ENCODE results near the gene SPATA32. TPM values are rescaled to one million over a fixed set of nuclear protein-coding genes. Genes with fewer than 3 reads are reported as not detected.

Gene SPATA32
- total RNA-seq, 2 experiments from 2014 or later = 0.12 TPM; not detected in 1

- POLR2A ChIA-PET = interaction anchor here (1.2 kb wide), 1 partner anchor 32 kb away, joined by 3 read pairs; no protein-coding TSS in a partner anchor
- H3K36me3 Mint-ChIP-seq = peaks cover 44% of the 10 kb centered on the region
- H3K27ac Mint-ChIP-seq = peak overlapping the region; percentile 85
- H3K4me3 Mint-ChIP-seq = no peak overlapping the region
- no peaks in the 10 kb centered on the region for H3K27me3 Mint-ChIP-seq
- CTCF ChIA-PET = interaction anchor here (0.6 to 3.3 kb wide), 12 partner anchors 10 to 148 kb away, joined by 3 to 14 read pairs (median 4); partner anchors contain the start of genes ACBD4 and MAP3K14
- intact Hi-C loops (cut with micrococcal nuclease) = no loop called here
- H3K4me1 Mint-ChIP-seq (ENCODE audit: low read depth) = peaks cover 4% of the 10 kb centered on the region
- no peak for DNase-seq
- no peaks in the 10 kb centered on the region for H3K9me3 Mint-ChIP-seq
Measured at GRCh38 chr17:45283711-45284110, 21.8 kb upstream of the SPATA32 start.

GRCh38 chr17:45282683-45283644 is 21.1 kb upstream of the SPATA32 start:
- intact Hi-C loops (cut with micrococcal nuclease) = no loop called here
- no peaks in the 10 kb centered on the region for H3K9me3 Mint-ChIP-seq
- POLR2A ChIA-PET = interaction anchor here (0.7 to 1.2 kb wide), 2 partner anchors 12 to 33 kb away, joined by 3 read pairs; no protein-coding TSS in a partner anchor
- CTCF ChIA-PET = interaction anchor here (0.6 to 3.3 kb wide), 11 partner anchors 12 to 147 kb away, joined by 3 to 14 read pairs (median 4); partner anchors contain the start of genes ACBD4 and MAP3K14
- peaks cover 7% of the 10 kb centered on the region for H3K4me1 Mint-ChIP-seq (ENCODE audit: low read depth)
- peaks cover 41% of the 10 kb centered on the region for H3K36me3 Mint-ChIP-seq
- no peak for DNase-seq
- peak overlapping the region; percentile 85 for H3K27ac Mint-ChIP-seq
- H3K4me3 Mint-ChIP-seq = no peak overlapping the region
- no peaks in the 10 kb centered on the region for H3K27me3 Mint-ChIP-seq

- H3K9me3 Mint-ChIP-seq = no peaks in the 10 kb centered on the region
- no peak for DNase-seq
- no peaks in the 10 kb centered on the region for H3K27me3 Mint-ChIP-seq
- peaks cover 16% of the 10 kb centered on the region for H3K4me1 Mint-ChIP-seq (ENCODE audit: low read depth)
- CTCF ChIA-PET = interaction anchor here (0.9 kb wide), 1 partner anchor 106 kb away, joined by 3 read pairs; no protein-coding TSS in a partner anchor
- intact Hi-C loops (cut with micrococcal nuclease) = loop anchor here (5.0 kb wide), 1 partner anchor 32 kb away; no protein-coding TSS in a partner anchor
- POLR2A ChIA-PET = no interaction called here
- no peak overlapping the region for H3K27ac Mint-ChIP-seq
- no peak overlapping the region for H3K4me3 Mint-ChIP-seq
- peaks cover 32% of the 10 kb centered on the region for H3K36me3 Mint-ChIP-seq
Measured at GRCh38 chr17:45279898-45280297, 18.0 kb upstream of the SPATA32 start.

DNA sequence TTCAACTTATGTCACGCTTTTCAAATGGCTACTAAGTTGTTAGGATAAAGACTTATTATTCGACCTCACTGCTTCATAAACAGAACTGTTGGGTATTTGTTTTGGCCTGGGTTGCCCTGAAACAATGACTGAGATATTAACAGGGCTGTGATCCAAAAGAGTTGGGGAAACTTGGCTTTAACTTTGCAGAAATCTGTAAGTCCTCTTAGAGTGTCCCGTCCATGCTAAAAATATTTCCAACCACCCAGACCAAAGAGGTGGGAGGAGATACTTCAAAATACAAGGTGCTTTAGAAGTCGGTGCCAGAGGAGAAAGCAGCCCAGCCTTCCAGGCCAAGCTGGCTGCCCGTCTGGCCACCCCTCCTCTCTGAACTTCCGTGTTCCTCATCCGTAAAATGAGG is 16.1 kb upstream of the SPATA32 start:
- H3K27ac Mint-ChIP-seq = peak overlapping the region; percentile 74
- intact Hi-C loops (cut with micrococcal nuclease) = loop anchor here (1.0 to 5.0 kb wide), 2 partner anchors 34 to 107 kb away; no protein-coding TSS in a partner anchor
- no peak overlapping the region for H3K4me3 Mint-ChIP-seq
- H3K27me3 Mint-ChIP-seq = no peaks in the 10 kb centered on the region
- H3K36me3 Mint-ChIP-seq = peaks cover 25% of the 10 kb centered on the region
- POLR2A ChIA-PET = interaction anchor here (1.0 to 1.8 kb wide), 10 partner anchors 15 to 107 kb away, joined by 3 to 7 read pairs (median 4); partner anchors contain the start of gene MAP3K14
- no peaks in the 10 kb centered on the region for H3K9me3 Mint-ChIP-seq
- DNase-seq = no peak
- H3K4me1 Mint-ChIP-seq (ENCODE audit: low read depth) = peaks cover 16% of the 10 kb centered on the region
- CTCF ChIA-PET = interaction anchor here (0.7 to 6.7 kb wide), 32 partner anchors 10 to 885 kb away, joined by 3 to 249 read pairs (median 8); partner anchors contain the start of genes ACBD4, FMNL1 and MAP3K14

- ChIA-PET CTCF (interaction anchor here (0.6 to 6.7 kb wide), 49 partner anchors 10 to 319 kb away, joined by 3 to 249 read pairs (median 5); partner anchors contain the start of genes ACBD4, FMNL1, MAP3K14 and SPATA32), POLR2A (interaction anchor here (0.7 to 1.8 kb wide), 9 partner anchors 23 to 108 kb away, joined by 3 to 9 read pairs (median 4); partner anchors contain the start of gene MAP3K14)
- Mint-ChIP-seq H3K36me3 (peaks cover 24% of the 10 kb centered on the region), H3K27ac (peak overlapping the region; percentile 74), H3K4me1 (ENCODE audit: low read depth) (peaks cover 16% of the 10 kb centered on the region), H3K4me3 (no peak overlapping the region), H3K9me3 (no peaks in the 10 kb centered on the region), H3K27me3 (no peaks in the 10 kb centered on the region)
- peak; percentile 93 for DNase-seq
- intact Hi-C loops (cut with micrococcal nuclease) = loop anchor here (1.0 to 5.0 kb wide), 2 partner anchors 35 to 108 kb away; no protein-coding TSS in a partner anchor
Measured at GRCh38 chr17:45277216-45277849, 15.4 kb upstream of the SPATA32 start.

DNA sequence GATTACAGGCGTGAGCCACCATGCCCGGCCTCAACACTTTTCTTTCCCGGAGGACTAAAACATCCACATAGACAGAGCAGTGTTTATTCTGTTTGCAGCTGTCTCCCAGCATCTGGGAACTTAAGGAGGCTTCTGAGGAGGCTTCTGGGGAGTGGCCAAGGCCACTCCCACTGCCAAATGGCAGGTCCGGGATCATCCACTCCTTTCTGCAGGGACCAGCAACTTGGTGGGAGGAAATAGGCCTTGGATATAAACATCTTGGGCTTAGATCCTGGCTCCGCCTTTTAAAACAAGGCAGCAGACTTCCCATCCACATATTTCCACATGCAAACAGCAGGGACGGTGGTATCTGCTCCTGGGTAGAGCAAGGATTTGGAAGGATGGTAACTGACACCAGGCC is 14.1 kb upstream of the SPATA32 start:
- Mint-ChIP-seq H3K4me1 (ENCODE audit: low read depth) (peaks cover 19% of the 10 kb centered on the region), H3K4me3 (no peak overlapping the region), H3K36me3 (peaks cover 31% of the 10 kb centered on the region), H3K27ac (no peak overlapping the region), H3K27me3 (no peaks in the 10 kb centered on the region), H3K9me3 (no peaks in the 10 kb centered on the region)
- no peak for DNase-seq
- POLR2A ChIA-PET = no interaction called here
- intact Hi-C loops (cut with micrococcal nuclease) = loop anchor here (5.0 kb wide), 1 partner anchor 36 kb away; no protein-coding TSS in a partner anchor
- CTCF ChIA-PET = interaction anchor here (0.8 to 6.7 kb wide), 13 partner anchors 11 to 116 kb away, joined by 3 to 249 read pairs (median 17); partner anchors contain the start of genes FMNL1 and MAP3K14

DNA sequence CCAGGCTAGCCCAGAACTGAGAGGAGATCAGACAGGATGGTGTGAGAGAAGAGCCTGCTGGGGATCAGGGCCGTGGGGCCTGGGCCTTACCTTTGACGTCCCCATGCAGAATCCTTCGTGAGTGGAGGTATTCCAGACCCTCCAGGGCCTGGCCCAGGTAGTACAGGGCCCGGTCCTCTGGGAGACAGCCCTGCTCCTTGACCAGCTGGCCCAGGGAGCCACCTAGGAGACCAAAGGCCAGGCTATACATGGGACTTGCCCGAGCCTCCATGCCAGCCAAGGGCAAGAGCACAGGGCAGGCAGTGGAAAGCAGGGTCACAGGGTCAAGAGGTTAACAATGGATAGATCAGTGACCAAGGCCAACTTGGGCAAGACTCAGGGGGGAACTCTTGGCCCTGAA is 12.1 kb upstream of the SPATA32 start:
- Mint-ChIP-seq H3K27me3 (no peaks in the 10 kb centered on the region), H3K4me1 (ENCODE audit: low read depth) (peaks cover 26% of the 10 kb centered on the region), H3K36me3 (peaks cover 46% of the 10 kb centered on the region), H3K27ac (peak overlapping the region; percentile 19), H3K9me3 (no peaks in the 10 kb centered on the region), H3K4me3 (no peak overlapping the region)
- CTCF ChIA-PET = interaction anchor here (0.6 to 6.7 kb wide), 5 partner anchors 11 to 139 kb away, joined by 3 to 249 read pairs (median 5); no protein-coding TSS in a partner anchor
- intact Hi-C loops (cut with micrococcal nuclease) = no loop called here
- no peak for DNase-seq
- POLR2A ChIA-PET = no interaction called here

DNA sequence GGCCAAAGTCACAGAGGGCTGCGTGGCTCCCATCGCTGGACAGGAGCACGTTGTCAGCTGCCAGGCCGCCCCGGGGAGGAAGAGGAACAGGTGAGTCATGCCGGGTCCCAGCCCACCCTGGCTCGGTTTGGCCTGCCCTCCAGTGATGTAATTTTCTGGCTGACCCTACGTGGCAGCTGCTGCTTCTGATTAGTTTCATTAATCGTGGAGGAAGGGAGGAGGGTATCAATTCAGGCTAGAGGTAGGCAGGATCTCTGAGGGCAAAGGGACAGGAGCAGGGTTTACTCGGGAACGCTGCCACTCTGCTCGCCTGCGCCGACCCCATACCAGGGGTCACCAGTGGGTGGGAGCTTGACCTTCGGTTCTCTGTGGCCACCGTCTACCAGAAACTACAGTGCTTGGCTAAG is 11.7 kb upstream of the SPATA32 start:
- Mint-ChIP-seq H3K4me1 (ENCODE audit: low read depth) (peaks cover 26% of the 10 kb centered on the region), H3K36me3 (peaks cover 47% of the 10 kb centered on the region), H3K9me3 (no peaks in the 10 kb centered on the region), H3K4me3 (no peak overlapping the region), H3K27ac (peak overlapping the region; percentile 52), H3K27me3 (no peaks in the 10 kb centered on the region)
- no peak for DNase-seq
- ChIA-PET CTCF (interaction anchor here (1.0 to 6.7 kb wide), 3 partner anchors 55 to 139 kb away, joined by 3 to 249 read pairs (median 49); no protein-coding TSS in a partner anchor), POLR2A (no interaction called here)
- intact Hi-C loops (cut with micrococcal nuclease) = no loop called here

GRCh38 chr17:45271603-45272002 is 9.7 kb upstream of the SPATA32 start:
- no peak overlapping the region for H3K4me3 Mint-ChIP-seq
- DNase-seq = no peak
- H3K36me3 Mint-ChIP-seq = peaks cover 61% of the 10 kb centered on the region
- H3K27me3 Mint-ChIP-seq = no peaks in the 10 kb centered on the region
- H3K4me1 Mint-ChIP-seq (ENCODE audit: low read depth) = peaks cover 16% of the 10 kb centered on the region
- CTCF ChIA-PET = interaction anchor here (0.7 to 4.8 kb wide), 11 partner anchors 11 to 913 kb away, joined by 3 to 49 read pairs (median 4); partner anchors contain the start of genes ACBD4 and MAP3K14
- no peak overlapping the region for H3K27ac Mint-ChIP-seq
- no peaks in the 10 kb centered on the region for H3K9me3 Mint-ChIP-seq
- intact Hi-C loops (cut with micrococcal nuclease) = loop anchor here (2.0 kb wide), 1 partner anchor 53 kb away; no protein-coding TSS in a partner anchor
- POLR2A ChIA-PET = interaction anchor here (0.6 kb wide), 1 partner anchor 12 kb away, joined by 3 read pairs; no protein-coding TSS in a partner anchor

DNA sequence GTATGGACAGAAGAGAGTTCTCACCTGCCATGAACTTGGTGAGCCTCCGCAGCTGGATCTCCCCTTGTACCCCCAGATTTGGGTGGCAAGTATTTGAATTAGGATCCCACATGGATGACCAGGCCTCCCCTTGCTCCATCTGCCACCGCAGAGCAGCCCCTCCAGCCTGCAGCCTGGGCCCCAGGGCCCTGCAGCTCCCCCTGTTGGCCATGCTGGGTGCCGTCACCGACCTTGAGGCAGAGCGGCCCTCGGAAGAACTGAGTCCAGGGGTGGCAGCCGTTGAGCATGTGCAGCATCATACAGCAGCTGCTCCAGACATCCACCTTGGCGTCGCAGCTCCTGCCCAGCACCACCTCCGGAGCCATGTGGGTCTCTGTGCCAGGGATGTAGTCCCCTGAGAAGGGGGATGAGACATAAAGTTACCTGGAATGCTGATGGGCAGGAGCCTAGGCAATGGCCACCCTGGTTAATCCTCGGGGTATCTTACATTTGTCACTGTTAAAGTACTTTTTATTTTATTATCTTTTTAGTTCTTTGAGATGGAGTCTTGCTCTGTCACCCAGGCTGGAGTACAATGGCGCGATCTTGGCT is 9.0 kb upstream of the SPATA32 start:
- Mint-ChIP-seq H3K9me3 (no peaks in the 10 kb centered on the region), H3K27ac (peak overlapping the region; percentile 8), H3K27me3 (no peaks in the 10 kb centered on the region), H3K4me3 (no peak overlapping the region), H3K36me3 (peaks cover 65% of the 10 kb centered on the region), H3K4me1 (ENCODE audit: low read depth) (peaks cover 16% of the 10 kb centered on the region)
- POLR2A ChIA-PET = interaction anchor here (0.6 kb wide), 1 partner anchor 12 kb away, joined by 3 read pairs; no protein-coding TSS in a partner anchor
- peak; percentile 64 for DNase-seq
- intact Hi-C loops (cut with micrococcal nuclease) = loop anchor here (2.0 kb wide), 1 partner anchor 52 kb away; no protein-coding TSS in a partner anchor
- CTCF ChIA-PET = interaction anchor here (1.0 to 4.8 kb wide), 11 partner anchors 12 to 114 kb away, joined by 3 to 49 read pairs (median 4); partner anchors contain the start of gene MAP3K14

Measured in activated CD4-positive, alpha-beta memory T cell treated with anti-CD3 and anti-CD28 coated beads for 36 hours (primary cell).